ENCODE results near the gene EXT2.

EXT2 gene

DNA sequence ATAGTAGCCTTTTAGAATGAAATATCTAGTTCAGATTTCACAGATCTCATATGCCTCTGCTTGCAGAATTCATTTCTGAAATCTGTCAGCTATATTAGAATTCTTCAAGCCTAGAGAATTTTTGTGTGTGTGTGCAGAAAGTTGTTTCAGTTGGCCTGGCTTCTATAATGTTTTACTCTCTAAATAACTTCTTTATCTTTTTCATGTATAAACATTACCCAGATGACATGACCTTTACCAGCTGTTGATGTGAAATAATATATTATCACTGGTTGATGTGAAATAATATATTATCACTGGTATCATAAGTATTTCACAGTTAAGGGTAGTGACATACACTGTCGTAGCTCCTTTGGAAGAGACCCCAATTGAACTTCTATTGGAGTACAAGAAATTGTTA lies 141.7 kb downstream of the EXT2 start:
- no peak overlapping the region for H3K4me3 ChIP-seq (ENCODE audit: low read depth, low read length)
- TF ChIP-seq, protein P1, sequence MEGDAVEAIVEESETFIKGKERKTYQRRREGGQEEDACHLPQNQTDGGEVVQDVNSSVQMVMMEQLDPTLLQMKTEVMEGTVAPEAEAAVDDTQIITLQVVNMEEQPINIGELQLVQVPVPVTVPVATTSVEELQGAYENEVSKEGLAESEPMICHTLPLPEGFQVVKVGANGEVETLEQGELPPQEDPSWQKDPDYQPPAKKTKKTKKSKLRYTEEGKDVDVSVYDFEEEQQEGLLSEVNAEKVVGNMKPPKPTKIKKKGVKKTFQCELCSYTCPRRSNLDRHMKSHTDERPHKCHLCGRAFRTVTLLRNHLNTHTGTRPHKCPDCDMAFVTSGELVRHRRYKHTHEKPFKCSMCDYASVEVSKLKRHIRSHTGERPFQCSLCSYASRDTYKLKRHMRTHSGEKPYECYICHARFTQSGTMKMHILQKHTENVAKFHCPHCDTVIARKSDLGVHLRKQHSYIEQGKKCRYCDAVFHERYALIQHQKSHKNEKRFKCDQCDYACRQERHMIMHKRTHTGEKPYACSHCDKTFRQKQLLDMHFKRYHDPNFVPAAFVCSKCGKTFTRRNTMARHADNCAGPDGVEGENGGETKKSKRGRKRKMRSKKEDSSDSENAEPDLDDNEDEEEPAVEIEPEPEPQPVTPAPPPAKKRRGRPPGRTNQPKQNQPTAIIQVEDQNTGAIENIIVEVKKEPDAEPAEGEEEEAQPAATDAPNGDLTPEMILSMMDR (IDR thresholded peaks at IDR 0.05; ENCODE audit: low read depth, low read length, missing control alignments) = no peak
- no peak for DNase-seq (ENCODE audit: low read depth)
- in situ Hi-C loops (cut with HindIII; ENCODE audit: low sequenced_read_pairs) = no loop called here

DNA sequence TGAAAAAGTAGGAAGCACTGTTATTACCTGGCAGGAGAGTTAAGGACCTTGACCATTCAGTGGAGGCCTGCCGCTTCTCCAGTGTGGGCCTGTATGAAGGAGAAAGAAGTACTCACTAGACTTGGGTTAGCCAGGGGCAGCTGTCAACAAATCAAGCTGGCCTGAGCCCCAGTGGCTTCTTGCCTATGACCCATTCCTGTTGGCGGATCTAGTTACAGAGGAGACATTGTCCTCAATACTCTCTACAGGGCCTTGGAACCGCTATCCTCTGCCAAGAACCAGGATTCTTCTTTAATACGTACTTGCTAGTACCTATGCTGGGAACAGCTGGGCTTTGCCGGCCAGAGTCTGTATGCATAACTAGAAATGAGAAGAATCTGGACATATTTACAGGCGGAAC lies 146.4 kb downstream of the EXT2 start:
- in situ Hi-C loops (cut with HindIII; ENCODE audit: low sequenced_read_pairs) = no loop called here
- H3K4me3 ChIP-seq (ENCODE audit: low read depth, low read length) = no peak overlapping the region
- TF ChIP-seq, protein P1 (IDR thresholded peaks at IDR 0.05; ENCODE audit: low read depth, low read length, missing control alignments) = no peak
- no peak for DNase-seq (ENCODE audit: low read depth)

DNA sequence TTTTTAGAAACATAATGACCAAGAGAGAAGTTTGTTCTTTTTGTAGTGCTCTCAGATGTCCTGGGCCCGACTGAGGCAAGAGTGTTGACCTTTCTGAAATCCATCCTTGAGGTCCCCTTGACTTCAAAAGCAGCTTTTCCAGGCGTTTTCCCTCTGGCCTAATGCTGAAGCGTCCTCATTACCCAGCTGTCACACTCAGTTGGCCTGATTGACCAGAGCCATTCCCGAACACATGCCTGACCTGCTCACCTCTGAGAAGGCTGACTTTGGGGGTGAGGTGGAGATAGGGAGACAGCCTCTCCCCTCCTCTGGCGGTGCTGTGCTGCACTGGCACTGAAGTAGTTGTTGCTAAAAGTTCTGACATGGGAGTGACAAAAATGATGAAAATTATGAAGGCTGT lies 147.6 kb downstream of the EXT2 start:
- no peak for DNase-seq (ENCODE audit: low read depth)
- TF ChIP-seq, protein P1 (IDR thresholded peaks at IDR 0.05; ENCODE audit: low read depth, low read length, missing control alignments) = no peak
- H3K4me3 ChIP-seq (ENCODE audit: low read depth, low read length) = no peak overlapping the region
- in situ Hi-C loops (cut with HindIII; ENCODE audit: low sequenced_read_pairs) = no loop called here

DNA sequence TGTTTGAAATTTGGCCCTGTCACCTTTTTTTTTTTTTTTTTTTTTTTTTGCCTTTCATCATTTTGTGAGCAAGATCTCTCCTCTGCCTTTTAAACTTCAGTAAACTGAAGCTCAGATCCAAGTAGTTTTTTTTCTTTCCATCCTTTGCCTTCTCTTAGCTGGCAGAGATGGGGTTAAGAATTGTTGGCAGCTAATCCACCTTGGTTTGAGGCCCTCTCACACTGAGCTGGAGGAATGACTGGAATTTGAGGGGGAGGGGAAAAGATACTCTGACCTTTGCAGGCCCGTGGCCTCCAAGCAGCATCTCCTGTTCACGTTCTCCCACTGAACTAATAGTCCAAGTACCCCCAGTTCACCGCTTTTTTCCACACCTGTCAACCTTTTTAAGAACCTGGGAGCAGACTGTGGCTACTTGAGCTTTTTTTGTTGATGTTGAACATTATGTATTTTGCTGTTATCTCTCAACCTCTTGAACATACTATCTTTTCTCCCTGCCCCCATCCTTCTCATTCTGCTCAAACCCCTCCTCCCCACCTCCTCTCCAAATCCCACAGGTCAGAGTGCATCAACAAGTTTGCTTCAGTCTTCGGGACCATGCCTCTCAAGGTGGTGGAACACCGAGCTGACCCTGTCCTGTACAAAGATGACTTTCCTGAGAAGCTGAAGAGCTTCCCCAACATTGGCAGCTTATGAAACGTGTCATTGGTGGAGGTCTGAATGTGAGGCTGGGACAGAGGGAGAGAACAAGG lies 148.3 kb downstream of the EXT2 start:
- in situ Hi-C loops (cut with HindIII; ENCODE audit: low sequenced_read_pairs) = no loop called here
- TF ChIP-seq, protein P1 (IDR thresholded peaks at IDR 0.05; ENCODE audit: low read depth, low read length, missing control alignments) = no peak

DNA sequence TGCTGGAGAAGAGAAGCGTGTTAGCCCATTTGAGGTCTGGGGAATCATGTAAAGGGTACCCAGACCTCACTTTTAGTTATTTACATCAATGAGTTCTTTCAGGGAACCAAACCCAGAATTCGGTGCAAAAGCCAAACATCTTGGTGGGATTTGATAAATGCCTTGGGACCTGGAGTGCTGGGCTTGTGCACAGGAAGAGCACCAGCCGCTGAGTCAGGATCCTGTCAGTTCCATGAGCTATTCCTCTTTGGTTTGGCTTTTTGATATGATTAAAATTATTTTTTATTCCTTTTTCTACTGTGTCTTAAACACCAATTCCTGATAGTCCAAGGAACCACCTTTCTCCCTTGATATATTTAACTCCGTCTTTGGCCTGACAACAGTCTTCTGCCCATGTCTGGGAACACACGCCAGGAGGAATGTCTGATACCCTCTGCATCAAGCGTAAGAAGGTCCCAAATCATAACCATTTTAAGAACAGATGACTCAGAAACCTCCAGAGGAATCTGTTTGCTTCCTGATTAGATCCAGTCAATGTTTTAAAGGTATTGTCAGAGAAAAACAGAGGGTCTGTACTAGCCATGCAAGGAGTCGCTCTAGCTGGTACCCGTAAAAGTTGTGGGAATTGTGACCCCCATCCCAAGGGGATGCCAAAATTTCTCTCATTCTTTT lies 149.3 kb downstream of the EXT2 start:
- in situ Hi-C loops (cut with HindIII; ENCODE audit: low sequenced_read_pairs) = loop anchor here (5.0 kb wide), 1 partner anchor 78 kb away; no protein-coding TSS in a partner anchor

More for the DNA sequence above, 148.3 kb downstream of the EXT2 start:
- no peak overlapping the region for H3K4me3 ChIP-seq (ENCODE audit: low read depth, low read length)
- peak; percentile 32 for DNase-seq (ENCODE audit: low read depth)

DNA sequence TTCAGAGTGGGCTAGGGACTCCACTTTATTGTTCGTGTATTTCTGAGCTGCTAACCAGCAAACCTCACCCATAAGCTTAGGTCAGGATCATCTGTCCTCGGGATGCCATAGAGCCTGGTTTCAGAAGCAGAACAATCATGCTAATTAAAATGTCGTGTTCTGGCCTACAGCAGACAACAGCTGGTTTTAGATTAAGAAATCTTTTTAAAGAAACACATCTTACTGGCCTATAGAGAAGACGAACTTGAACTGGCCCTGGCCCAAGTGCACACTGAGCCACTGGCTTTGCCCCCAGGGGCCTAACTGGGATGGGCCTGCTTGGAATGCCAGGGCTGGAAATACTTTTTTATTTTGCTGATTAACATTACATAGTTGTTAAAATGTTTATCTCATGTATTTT lies 151.2 kb downstream of the EXT2 start:
- H3K4me3 ChIP-seq (ENCODE audit: low read depth, low read length) = no peak overlapping the region
- peak; percentile 18 for DNase-seq (ENCODE audit: low read depth)
- TF ChIP-seq, protein P1 (IDR thresholded peaks at IDR 0.05; ENCODE audit: low read depth, low read length, missing control alignments) = no peak
- in situ Hi-C loops (cut with HindIII; ENCODE audit: low sequenced_read_pairs) = loop anchor here (5.0 kb wide), 1 partner anchor 76 kb away; no protein-coding TSS in a partner anchor

More for the DNA sequence above, 149.3 kb downstream of the EXT2 start:
- DNase-seq (ENCODE audit: low read depth) = no peak
- no peak overlapping the region for H3K4me3 ChIP-seq (ENCODE audit: low read depth, low read length)
- TF ChIP-seq, protein P1 (IDR thresholded peaks at IDR 0.05; ENCODE audit: low read depth, low read length, missing control alignments) = no peak

Measured in astrocyte of the cerebellum (primary cell).